Measurements from ENCODE around the gene DYRK3. TPM values are rescaled to one million over a fixed set of nuclear protein-coding genes. Genes with fewer than 3 reads are reported as not detected.
A peak's percentile ranks its signal among the peaks of the same experiment; 100 is the strongest.
"Not testable (repeated sequence)": the region's sequence is repeated elsewhere in the genome, so short reads cannot be mapped to it uniquely, and the experiment has no call there.

DYRK3 gene
- total RNA-seq, 4 donors from 2014 or later = 14.3 to 73.3 (median 39.4) TPM

- peak; percentile 74 for ATAC-seq (ENCODE audit: low FRiP score)
Observed at GRCh38 chr1:206633708-206634121, 1.6 kb upstream of the DYRK3 start.

DNA sequence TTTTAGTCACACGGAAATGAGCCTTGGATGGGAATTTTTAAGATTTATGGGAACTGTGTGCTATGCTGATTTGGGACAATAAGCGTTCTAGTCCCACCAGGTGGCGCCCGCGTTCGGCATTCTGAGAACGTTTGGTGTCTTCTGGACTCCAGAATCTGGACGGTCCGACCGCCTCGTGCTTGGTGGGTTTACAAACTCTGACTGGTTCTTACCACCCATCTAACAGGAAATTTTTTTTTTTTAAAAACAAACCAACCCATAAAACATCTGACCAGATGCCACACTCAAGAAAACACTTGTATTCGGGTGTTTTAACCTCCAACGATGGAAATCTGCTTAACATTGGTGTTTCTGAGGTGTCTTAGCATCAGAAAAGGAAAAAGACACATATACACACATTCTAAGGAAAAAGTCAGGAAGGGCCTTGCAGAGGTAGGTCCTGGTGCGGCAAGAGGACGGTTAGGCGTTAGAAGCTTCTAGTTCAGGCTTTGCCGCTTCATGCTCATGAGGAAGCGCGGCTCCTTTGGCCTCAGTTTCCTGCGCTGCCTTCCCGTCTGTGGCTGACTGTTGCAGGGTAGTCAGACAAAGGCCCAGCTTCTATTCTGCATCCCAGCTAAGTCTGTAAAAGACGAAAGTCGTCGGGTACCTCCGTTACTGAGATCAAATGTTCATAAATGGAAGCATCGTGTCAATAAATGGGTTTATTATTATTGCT lies 814 bp upstream of the DYRK3 start:
- TF ChIP-seq, protein P1, sequence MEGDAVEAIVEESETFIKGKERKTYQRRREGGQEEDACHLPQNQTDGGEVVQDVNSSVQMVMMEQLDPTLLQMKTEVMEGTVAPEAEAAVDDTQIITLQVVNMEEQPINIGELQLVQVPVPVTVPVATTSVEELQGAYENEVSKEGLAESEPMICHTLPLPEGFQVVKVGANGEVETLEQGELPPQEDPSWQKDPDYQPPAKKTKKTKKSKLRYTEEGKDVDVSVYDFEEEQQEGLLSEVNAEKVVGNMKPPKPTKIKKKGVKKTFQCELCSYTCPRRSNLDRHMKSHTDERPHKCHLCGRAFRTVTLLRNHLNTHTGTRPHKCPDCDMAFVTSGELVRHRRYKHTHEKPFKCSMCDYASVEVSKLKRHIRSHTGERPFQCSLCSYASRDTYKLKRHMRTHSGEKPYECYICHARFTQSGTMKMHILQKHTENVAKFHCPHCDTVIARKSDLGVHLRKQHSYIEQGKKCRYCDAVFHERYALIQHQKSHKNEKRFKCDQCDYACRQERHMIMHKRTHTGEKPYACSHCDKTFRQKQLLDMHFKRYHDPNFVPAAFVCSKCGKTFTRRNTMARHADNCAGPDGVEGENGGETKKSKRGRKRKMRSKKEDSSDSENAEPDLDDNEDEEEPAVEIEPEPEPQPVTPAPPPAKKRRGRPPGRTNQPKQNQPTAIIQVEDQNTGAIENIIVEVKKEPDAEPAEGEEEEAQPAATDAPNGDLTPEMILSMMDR (IDR thresholded peaks at IDR 0.05) = peak in 1 of 3 donors; percentile 73
- peak; percentile 97 for DNase-seq (ENCODE audit: low spot score)
- ATAC-seq (ENCODE audit: low FRiP score) = peak; percentile 74

More at GRCh38 chr1:206633708-206634121, 1.6 kb upstream of the DYRK3 start:
- TF ChIP-seq, protein P1 (IDR thresholded peaks at IDR 0.05) = no peak
- DNase-seq (ENCODE audit: low spot score) = no peak

DNA sequence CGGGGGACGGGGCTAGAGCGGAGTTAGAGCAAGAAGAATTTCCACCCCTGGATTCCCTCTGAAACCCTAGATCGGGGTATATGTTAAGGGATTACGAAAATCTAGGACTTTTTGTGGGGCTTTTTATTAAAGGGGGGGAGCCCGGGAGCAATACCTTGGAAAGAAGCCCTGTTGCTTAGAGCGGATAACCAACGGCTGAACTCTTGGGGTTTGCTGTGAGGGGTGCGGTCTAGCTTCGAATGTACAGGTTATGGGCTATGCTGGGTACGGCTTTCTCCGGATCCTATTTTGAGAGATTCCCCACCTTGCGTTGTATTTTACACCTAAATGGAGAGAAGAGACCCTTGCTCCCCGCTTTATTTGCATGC lies 626 bp downstream of the DYRK3 start:
- TF ChIP-seq, protein P1 (IDR thresholded peaks at IDR 0.05) = no peak
- ATAC-seq (ENCODE audit: low FRiP score) = peak; percentile 2

DNA sequence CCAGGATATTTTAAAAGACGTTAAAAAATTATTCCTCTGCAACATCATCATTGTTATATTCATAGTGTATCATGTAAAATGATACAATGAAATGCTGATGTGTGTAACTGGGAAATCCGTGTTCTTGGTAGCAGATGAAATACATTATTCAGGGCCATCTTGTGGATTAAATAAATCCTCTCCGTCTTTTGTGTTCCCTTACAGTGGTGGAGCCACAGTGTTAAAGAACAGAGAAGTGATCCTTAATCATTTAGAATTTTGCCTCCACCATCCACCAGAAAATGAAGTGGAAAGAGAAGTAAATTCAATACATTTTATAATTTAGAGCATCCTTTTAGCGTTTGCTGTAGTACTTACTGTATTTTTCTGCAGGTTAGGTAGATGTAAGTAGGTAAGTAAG lies 1.3 kb downstream of the DYRK3 start:
- TF ChIP-seq, protein P1 (IDR thresholded peaks at IDR 0.05) = no peak
- ATAC-seq (ENCODE audit: low FRiP score) (no peak), DNase-seq (ENCODE audit: low spot score) (no peak)

More for the DNA sequence above, 626 bp downstream of the DYRK3 start:
- DNase-seq (ENCODE audit: low spot score) = no peak

DNA sequence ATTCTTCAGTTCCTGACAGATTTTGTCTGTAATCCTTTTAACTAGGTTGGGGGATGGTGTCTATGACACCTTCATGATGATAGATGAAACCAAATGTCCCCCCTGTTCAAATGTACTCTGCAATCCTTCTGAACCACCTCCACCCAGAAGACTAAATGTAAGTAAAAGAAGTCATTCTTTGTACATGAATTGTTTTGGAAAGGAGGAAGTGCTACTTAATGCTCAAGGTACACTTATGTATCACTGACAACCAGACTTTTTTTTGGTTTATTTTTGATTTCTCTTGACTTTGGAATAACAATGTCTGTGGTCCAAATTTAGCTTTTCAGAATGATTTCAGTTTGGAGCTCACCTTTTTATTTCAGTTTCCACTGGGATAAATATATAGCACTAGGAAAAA lies 2.3 kb downstream of the DYRK3 start:
- ATAC-seq (ENCODE audit: low FRiP score) = no peak
- DNase-seq (ENCODE audit: low spot score) = no peak
- TF ChIP-seq, protein P1 (IDR thresholded peaks at IDR 0.05) = no peak

DNA sequence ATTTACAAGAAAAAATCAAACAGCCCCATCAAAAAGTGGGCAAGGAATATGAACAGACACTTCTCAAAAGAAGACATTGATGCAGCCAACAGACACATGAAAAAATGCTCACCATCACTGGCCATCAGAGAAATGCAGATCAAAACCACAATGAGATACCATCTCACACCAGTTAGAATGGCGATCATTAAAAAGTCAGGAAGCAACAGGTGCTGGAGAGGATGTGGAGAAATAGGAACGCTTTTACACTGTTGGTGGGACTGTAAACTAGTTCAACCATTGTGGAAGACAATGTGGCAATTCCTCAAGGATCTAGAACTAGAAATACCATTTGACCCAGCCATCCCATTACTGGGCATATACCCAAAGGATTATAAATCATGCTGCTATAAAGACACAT lies 6.7 kb downstream of the DYRK3 start:
- not testable (repeated sequence) for ATAC-seq (ENCODE audit: low FRiP score); DNase-seq (ENCODE audit: low spot score)

GRCh38 chr1:206643118-206643698 lies 7.9 kb downstream of the DYRK3 start:
- TF ChIP-seq, protein P1 (IDR thresholded peaks at IDR 0.05) = no peak
- no peak for DNase-seq (ENCODE audit: low spot score)
- ATAC-seq (ENCODE audit: low FRiP score) = no peak
